GM12892 (cell line): ENCODE measurements around the gene LSAMP.

Experiments
- DNase-seq: peaks from one replicate; pipeline ENCODE4 v3.0.0; 2011; ENCODE audit not compliant: insufficient read length
- FAIRE-seq: peaks from 2 replicates; lab custom pipeline; 2011; peaks lifted over from hg19 to GRCh38; lab: Jason Lieb, UNC
- POLR2A ChIP-seq: IDR thresholded peaks from 2 replicates; pipeline ENCODE4 v1.6.1; 2011; ENCODE audit warnings: low read depth, low read length, control low read depth
- POLR2AphosphoS5 ChIP-seq: IDR thresholded peaks from 2 replicates; pipeline ENCODE4 v1.6.1; 2011; ENCODE audit warnings: low read depth, low read length, control low read depth
- TAF1 ChIP-seq: IDR thresholded peaks from 2 replicates; pipeline ENCODE4 v1.6.1; 2011; ENCODE audit warnings: low read depth, mild to moderate bottlenecking, control low read depth, low read length, borderline replicate concordance

LSAMP gene

GRCh38 chr3:116270056-116270455, 175.2 kb downstream of the LSAMP start:
- FAIRE-seq, result no peak
- DNase-seq, result no peak
- no peak for TF ChIP-seq TAF1
- no peak for TF ChIP-seq POLR2AphosphoS5
- no peak for TF ChIP-seq POLR2A

GRCh38 chr3:116267116-116267515, 178.2 kb downstream of the LSAMP start:
- no peak for TF ChIP-seq POLR2AphosphoS5
- TF ChIP-seq POLR2A, result no peak
- TF ChIP-seq TAF1, result no peak
- no peak for FAIRE-seq

GRCh38 chr3:116265976-116266584, 179.2 kb downstream of the LSAMP start:
- FAIRE-seq, result no peak
- TF ChIP-seq POLR2AphosphoS5, result no peak
- no peak for TF ChIP-seq POLR2A
- TF ChIP-seq TAF1, result no peak
- no peak for DNase-seq

More at GRCh38 chr3:116267116-116267515, 178.2 kb downstream of the LSAMP start:
- DNase-seq, result no peak

- no peak for FAIRE-seq
- no peak for TF ChIP-seq POLR2AphosphoS5
- TF ChIP-seq POLR2A, result no peak
- no peak for TF ChIP-seq TAF1
- DNase-seq, result no peak
Measured at GRCh38 chr3:116265320-116265695, 180.0 kb downstream of the LSAMP start.

- TF ChIP-seq TAF1 (no peak), POLR2A (no peak), POLR2AphosphoS5 (no peak)
- FAIRE-seq (no peak), DNase-seq (no peak)
Measured at GRCh38 chr3:116264546-116265319, 180.6 kb downstream of the LSAMP start.

- TF ChIP-seq TAF1, result no peak
- TF ChIP-seq POLR2AphosphoS5, result no peak
- no peak for TF ChIP-seq POLR2A
- DNase-seq (no peak), FAIRE-seq (no peak)
Measured at GRCh38 chr3:116263842-116264545, 181.3 kb downstream of the LSAMP start.

- FAIRE-seq (no peak), DNase-seq (no peak)
- TF ChIP-seq POLR2AphosphoS5 (no peak), POLR2A (no peak), TAF1 (no peak)
Measured at GRCh38 chr3:116260491-116260890, 184.8 kb downstream of the LSAMP start.

GRCh38 chr3:116259984-116260383, 185.3 kb downstream of the LSAMP start:
- no peak for TF ChIP-seq POLR2AphosphoS5
- no peak for TF ChIP-seq POLR2A
- TF ChIP-seq TAF1, result no peak
- no peak for FAIRE-seq
- DNase-seq, result no peak

GRCh38 chr3:116256843-116257485, 188.3 kb downstream of the LSAMP start:
- no peak for FAIRE-seq

GRCh38 chr3:116254541-116254940, 190.7 kb downstream of the LSAMP start:
- DNase-seq (no peak), FAIRE-seq (no peak)
- TF ChIP-seq TAF1 (no peak), POLR2A (no peak), POLR2AphosphoS5 (no peak)

More at GRCh38 chr3:116256843-116257485, 188.3 kb downstream of the LSAMP start:
- no peak for DNase-seq
- TF ChIP-seq POLR2A (no peak), TAF1 (no peak), POLR2AphosphoS5 (no peak)

- TF ChIP-seq POLR2AphosphoS5 (no peak), TAF1 (no peak), POLR2A (no peak)
- FAIRE-seq (no peak), DNase-seq (no peak)
Measured at GRCh38 chr3:116253511-116253910, 191.8 kb downstream of the LSAMP start.

GRCh38 chr3:116247605-116248004, 197.7 kb downstream of the LSAMP start:
- no peak for DNase-seq
- no peak for FAIRE-seq
- TF ChIP-seq POLR2AphosphoS5, result no peak
- no peak for TF ChIP-seq TAF1
- TF ChIP-seq POLR2A, result no peak
